ENCODE data around the gene ABLIM1. TPM values are rescaled to one million over a fixed set of nuclear protein-coding genes. Genes with fewer than 3 reads are reported as not detected.

The ABLIM1 gene
- total RNA-seq, 1 donor from 2014 or later: 87.7 TPM

DNA sequence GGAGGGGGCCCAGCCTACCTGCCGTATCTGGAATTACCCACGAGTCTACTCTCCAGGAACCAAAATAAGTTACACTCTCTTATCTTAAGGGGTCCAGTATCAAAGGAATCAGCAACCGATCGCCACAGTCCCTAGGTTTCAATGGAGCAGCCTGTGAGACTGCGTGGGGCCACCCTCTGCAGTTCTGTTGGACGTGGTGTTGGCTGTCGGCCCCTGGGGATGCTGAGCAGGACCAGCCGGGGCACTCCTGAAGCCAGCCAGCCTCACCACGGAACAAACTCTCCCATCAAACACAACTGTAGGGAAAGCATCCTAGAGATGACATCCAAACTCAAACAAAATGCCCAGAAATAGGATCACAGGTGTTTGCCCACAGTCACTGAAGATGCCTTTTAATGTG lies 25.5 kb upstream of the ABLIM1 start:
- Histone ChIP-seq H3K36me3 (no peaks in the 10 kb centered on the region), H3K4me3 (peak overlapping the region; percentile 27 to 44), H3K4me1 (peaks cover 0 to 19% of the 10 kb centered on the region in 2 donors)

DNA sequence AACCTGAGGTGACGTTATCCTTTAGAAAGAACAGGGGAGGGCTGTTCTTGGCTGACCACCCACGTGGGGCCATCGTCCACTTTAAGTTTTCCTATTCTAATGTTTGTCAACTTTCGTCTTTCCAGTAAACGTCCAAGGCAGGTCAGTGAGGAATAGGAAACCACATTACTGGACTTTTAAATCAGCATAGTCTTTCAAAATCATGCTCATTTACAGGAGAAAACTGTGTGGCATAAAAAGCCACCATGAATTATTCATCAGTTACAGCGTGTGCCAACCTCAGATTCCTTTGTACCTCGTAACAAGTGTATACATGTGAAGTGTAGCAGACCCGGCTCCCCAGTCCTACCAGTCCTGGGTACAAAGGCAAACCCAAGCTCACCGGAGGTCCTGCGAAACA lies 25.1 kb upstream of the ABLIM1 start:
- TF ChIP-seq, protein P1, sequence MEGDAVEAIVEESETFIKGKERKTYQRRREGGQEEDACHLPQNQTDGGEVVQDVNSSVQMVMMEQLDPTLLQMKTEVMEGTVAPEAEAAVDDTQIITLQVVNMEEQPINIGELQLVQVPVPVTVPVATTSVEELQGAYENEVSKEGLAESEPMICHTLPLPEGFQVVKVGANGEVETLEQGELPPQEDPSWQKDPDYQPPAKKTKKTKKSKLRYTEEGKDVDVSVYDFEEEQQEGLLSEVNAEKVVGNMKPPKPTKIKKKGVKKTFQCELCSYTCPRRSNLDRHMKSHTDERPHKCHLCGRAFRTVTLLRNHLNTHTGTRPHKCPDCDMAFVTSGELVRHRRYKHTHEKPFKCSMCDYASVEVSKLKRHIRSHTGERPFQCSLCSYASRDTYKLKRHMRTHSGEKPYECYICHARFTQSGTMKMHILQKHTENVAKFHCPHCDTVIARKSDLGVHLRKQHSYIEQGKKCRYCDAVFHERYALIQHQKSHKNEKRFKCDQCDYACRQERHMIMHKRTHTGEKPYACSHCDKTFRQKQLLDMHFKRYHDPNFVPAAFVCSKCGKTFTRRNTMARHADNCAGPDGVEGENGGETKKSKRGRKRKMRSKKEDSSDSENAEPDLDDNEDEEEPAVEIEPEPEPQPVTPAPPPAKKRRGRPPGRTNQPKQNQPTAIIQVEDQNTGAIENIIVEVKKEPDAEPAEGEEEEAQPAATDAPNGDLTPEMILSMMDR (IDR thresholded peaks at IDR 0.05): no peak
- peak overlapping the region; percentile 38 to 76 for H3K27ac ChIP-seq
- peaks cover 0 to 19% of the 10 kb centered on the region in 2 donors for H3K4me1 ChIP-seq
- DNase-seq (ENCODE audit: low spot score in 2 of 2): peak in 1 of 2 donors; percentile 66
- H3K27me3 ChIP-seq: no peaks in the 10 kb centered on the region
- H3K9me3 ChIP-seq: no peaks in the 10 kb centered on the region
- H3K4me3 ChIP-seq: peak overlapping the region; percentile 27 to 44
- H3K36me3 ChIP-seq: no peaks in the 10 kb centered on the region
- intact Hi-C loops (cut with DNase I): loop anchor here (2.0 kb wide), 2 partner anchors 50 to 106 kb away; no protein-coding TSS in a partner anchor

More for the DNA sequence above, 25.5 kb upstream of the ABLIM1 start:
- H3K27me3 ChIP-seq: no peaks in the 10 kb centered on the region
- no peaks in the 10 kb centered on the region for H3K9me3 ChIP-seq
- H3K27ac ChIP-seq: peak overlapping the region; percentile 38 to 76
- intact Hi-C loops (cut with DNase I): loop anchor here (2.0 kb wide), 2 partner anchors 51 to 107 kb away; no protein-coding TSS in a partner anchor
- TF ChIP-seq, protein P1 (IDR thresholded peaks at IDR 0.05): no peak
- DNase-seq (ENCODE audit: low spot score in 2 of 2): no peak

DNA sequence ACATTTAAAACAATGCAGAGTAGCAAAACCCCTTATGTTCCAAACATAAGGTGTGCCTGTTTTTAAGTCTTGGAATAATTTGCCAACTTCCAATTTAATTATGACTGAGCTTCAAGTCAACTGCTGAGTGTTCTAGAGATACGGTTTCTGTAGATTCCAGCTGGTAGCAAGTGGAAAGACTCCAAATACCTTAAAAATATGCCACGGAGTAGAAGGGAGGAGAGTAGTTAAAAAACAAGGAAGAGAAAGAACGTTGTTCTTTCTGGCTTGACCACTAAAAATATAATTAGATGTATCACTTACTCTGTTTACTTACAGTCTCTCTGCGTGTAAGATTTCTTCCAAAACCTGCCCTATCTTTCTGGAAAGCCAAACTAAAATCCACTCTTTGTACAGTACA lies 24.5 kb upstream of the ABLIM1 start:
- no peaks in the 10 kb centered on the region for H3K27me3 ChIP-seq
- H3K9me3 ChIP-seq: no peaks in the 10 kb centered on the region
- peaks cover 0 to 19% of the 10 kb centered on the region in 2 donors for H3K4me1 ChIP-seq
- intact Hi-C loops (cut with DNase I): loop anchor here (2.0 kb wide), 2 partner anchors 50 to 106 kb away; no protein-coding TSS in a partner anchor
- no peak for DNase-seq (ENCODE audit: low spot score in 2 of 2)
- no peaks in the 10 kb centered on the region for H3K36me3 ChIP-seq
- TF ChIP-seq, protein P1 (IDR thresholded peaks at IDR 0.05): no peak
- peak overlapping the region in 1 of 2 donors; percentile 44 for H3K4me3 ChIP-seq
- H3K27ac ChIP-seq: peak overlapping the region in 1 of 2 donors; percentile 38

DNA sequence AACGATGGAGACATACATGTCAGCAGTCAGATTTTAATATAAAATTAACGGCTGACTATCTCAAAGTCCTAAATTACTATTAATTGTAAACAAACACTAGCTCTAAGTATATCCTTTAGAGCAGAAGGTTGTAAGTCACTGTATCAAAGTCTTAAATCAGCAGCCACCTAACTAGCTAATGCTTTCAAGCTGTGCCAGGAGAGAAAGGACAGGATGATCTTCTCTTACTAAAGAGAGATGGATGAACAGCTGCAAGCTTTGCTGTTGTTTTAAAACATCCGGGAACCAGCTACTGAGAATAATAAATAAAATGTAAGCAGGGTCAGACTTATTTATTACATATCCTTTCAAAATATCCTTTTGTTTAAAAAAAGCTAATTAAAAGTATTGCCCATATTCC lies 24.0 kb upstream of the ABLIM1 start:
- peaks cover 0 to 19% of the 10 kb centered on the region in 2 donors for H3K4me1 ChIP-seq
- intact Hi-C loops (cut with DNase I): loop anchor here (2.0 kb wide), 2 partner anchors 49 to 105 kb away; no protein-coding TSS in a partner anchor
- H3K27ac ChIP-seq: no peak overlapping the region
- TF ChIP-seq, protein P1 (IDR thresholded peaks at IDR 0.05): no peak
- no peak for DNase-seq (ENCODE audit: low spot score in 2 of 2)
- H3K36me3 ChIP-seq: no peaks in the 10 kb centered on the region
- H3K4me3 ChIP-seq: no peak overlapping the region
- H3K27me3 ChIP-seq: no peaks in the 10 kb centered on the region
- H3K9me3 ChIP-seq: no peaks in the 10 kb centered on the region

DNA sequence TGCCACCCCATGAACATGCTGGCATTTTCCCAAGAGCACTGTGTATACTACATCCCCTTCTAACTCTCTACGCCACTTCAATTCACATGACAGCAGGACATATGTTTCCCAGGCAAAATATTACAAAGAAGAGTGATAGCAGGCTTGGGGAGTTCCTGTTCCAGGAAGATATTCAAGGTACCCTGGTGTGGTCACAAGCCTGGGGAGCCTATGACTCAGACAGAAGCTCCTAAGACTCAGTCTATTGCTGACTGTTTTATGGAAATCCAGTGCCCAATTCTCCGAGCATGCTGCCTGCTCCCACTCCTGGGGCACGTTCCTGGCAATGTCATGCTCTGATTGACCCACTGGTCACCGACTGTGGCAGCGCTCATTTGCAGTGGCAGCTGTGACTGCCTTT lies 23.5 kb upstream of the ABLIM1 start:
- DNase-seq (ENCODE audit: low spot score in 2 of 2): no peak
- no peaks in the 10 kb centered on the region for H3K27me3 ChIP-seq
- no peaks in the 10 kb centered on the region for H3K9me3 ChIP-seq
- intact Hi-C loops (cut with DNase I): no loop called here
- TF ChIP-seq, protein P1 (IDR thresholded peaks at IDR 0.05): no peak
- no peak overlapping the region for H3K4me3 ChIP-seq
- peaks cover 0 to 19% of the 10 kb centered on the region in 2 donors for H3K4me1 ChIP-seq
- no peaks in the 10 kb centered on the region for H3K36me3 ChIP-seq
- no peak overlapping the region for H3K27ac ChIP-seq

All from ascending aorta (tissue), 2 donors.